Natural killer cell (primary cell): Measurements from ENCODE around the gene RAB44. TPM values are rescaled to one million over a fixed set of nuclear protein-coding genes. Genes with fewer than 3 reads are reported as not detected.

Experiments used
- ATAC-seq, 3 donors: fragments of 150-1000 bp in 2 of 3; fragments of 200-7000 bp in 1 of 3; cut with Tn5 transposase; 1 replicate in 1 of 3; 2 replicates in 2 of 3; pipeline ENCODE4 v1.10.0; 2021; ENCODE audit warnings: mild to moderate bottlenecking in 2 of 3, moderate library complexity in 2 of 3
- DNase-seq, 2 donors: peaks; one replicate each; pipeline versions ENCODE4 v3.0.0 to v3.0.0-alpha.2; 2013 to 2021; ENCODE audit warnings: mixed read lengths in 1 of 2
- H3K27ac ChIP-seq: one replicate; pipeline ENCODE4 v1.5.1; 2013; ENCODE audit warnings: mild to moderate bottlenecking, low read length
- H3K27me3 ChIP-seq: one replicate; pipeline ENCODE4 v1.6.1; 2013; ENCODE audit warnings: low read length; ENCODE audit not compliant: control insufficient read depth, insufficient read depth
- H3K36me3 ChIP-seq: one replicate; pipeline ENCODE4 v1.6.1; 2013; ENCODE audit warnings: low read length; ENCODE audit not compliant: control insufficient read depth, insufficient read depth
- H3K4me1 ChIP-seq: one replicate; pipeline ENCODE4 v1.6.1; 2013; ENCODE audit warnings: low read length; ENCODE audit not compliant: control insufficient read depth, insufficient read depth
- H3K4me3 ChIP-seq: one replicate; pipeline ENCODE4 v1.5.1; 2013; ENCODE audit warnings: low read length
- H3K9me3 ChIP-seq: one replicate; pipeline ENCODE4 v1.6.1; 2013; ENCODE audit warnings: low read length; ENCODE audit not compliant: control insufficient read depth, insufficient read depth
- H3K27ac Mint-ChIP-seq, 2 donors: one replicate each; pipeline ENCODE4 v1.8.0; 2022; ENCODE audit warnings: mild to moderate bottlenecking in 2 of 2, mixed read lengths in 2 of 2, moderate library complexity in 1 of 2
- H3K27me3 Mint-ChIP-seq, 2 donors: one replicate each; pipeline ENCODE4 v1.8.0; 2022; ENCODE audit warnings: low read depth in 2 of 2, mixed read lengths in 2 of 2
- H3K36me3 Mint-ChIP-seq: one replicate; pipeline ENCODE4 v1.8.0; 2022; ENCODE audit warnings: mixed read lengths
- H3K4me1 Mint-ChIP-seq, 2 donors: one replicate each; pipeline ENCODE4 v1.8.0; 2022; ENCODE audit warnings: mixed read lengths in 2 of 2
- H3K4me3 Mint-ChIP-seq: one replicate; pipeline ENCODE4 v1.8.0; 2022; ENCODE audit warnings: mild to moderate bottlenecking, moderate library complexity, mixed read lengths
- H3K9me3 Mint-ChIP-seq, 2 donors: one replicate each; pipeline ENCODE4 v1.8.0; 2022; ENCODE audit warnings: mixed read lengths in 2 of 2
- CTCF ChIP-seq: fragments of 200-600 bp; IDR thresholded peaks from one replicate; pipeline ENCODE4 v1.8.0; 2022; ENCODE audit warnings: antibody characterized with exemption
- WGBS: methylation state at CpG from one replicate; pipeline ENCODE4 v1.1.7; 2013; ENCODE audit warnings: missing lambda C conversion rate; ENCODE audit not compliant: insufficient coverage; 5-methylcytosine and 5-hydroxymethylcytosine counted together
- intact Hi-C: fragments of 100-400 bp; cut with micrococcal nuclease; formaldehyde crosslinking; loops from one replicate; pipeline ENCODE4 v1.14.2; 2022
- total RNA-seq, 4 donors: library from RNA; stranded (reverse); fragments of 120-200 nt in 1 of 4; gene quantifications; one replicate each; pipeline versions ENCODE4 v1.2.3 to v1.2.4, GENCODE V29; 2013 to 2022

RAB44 gene
- total RNA-seq, 3 donors from 2014 or later (not counting 1 experiment from before 2014, with no cell fraction given), result 0.09 to 12.9 (median 0.70) TPM

GRCh38 chr6:36717871-36718540, 20.4 kb downstream of the RAB44 start:
- no peak overlapping the region for H3K4me3 Mint-ChIP-seq
- H3K9me3 ChIP-seq, result no peaks in the 10 kb centered on the region
- DNase-seq, result no peak
- WGBS, result 87% methylated on average over 9 of the region's 12 CpGs
- ATAC-seq, result no peak
- no peaks in the 10 kb centered on the region for H3K36me3 Mint-ChIP-seq
- peaks cover 7% of the 10 kb centered on the region for H3K4me1 ChIP-seq
- no peak overlapping the region for H3K27ac ChIP-seq
- H3K4me3 ChIP-seq, result no peak overlapping the region
- H3K4me1 Mint-ChIP-seq, result no peaks in the 10 kb centered on the region
- H3K27ac Mint-ChIP-seq, result no peak overlapping the region
- TF ChIP-seq CTCF, result no peak
- H3K36me3 ChIP-seq, result no peaks in the 10 kb centered on the region
- no peaks in the 10 kb centered on the region for H3K9me3 Mint-ChIP-seq
- intact Hi-C loops, result no loop called here
- H3K27me3 ChIP-seq, result no peaks in the 10 kb centered on the region
- H3K27me3 Mint-ChIP-seq, result peaks cover 0 to 2% of the 10 kb centered on the region in 2 donors

GRCh38 chr6:36718560-36718959, 20.9 kb downstream of the RAB44 start:
- no peak overlapping the region for H3K4me3 ChIP-seq
- intact Hi-C loops, result no loop called here
- DNase-seq (no peak), ATAC-seq (no peak)
- no peak for TF ChIP-seq CTCF
- Mint-ChIP-seq H3K27ac (no peak overlapping the region), H3K9me3 (no peaks in the 10 kb centered on the region), H3K4me3 (no peak overlapping the region), H3K4me1 (no peaks in the 10 kb centered on the region), H3K36me3 (no peaks in the 10 kb centered on the region), H3K27me3 (no peaks in the 10 kb centered on the region)
- no peaks in the 10 kb centered on the region for H3K27me3 ChIP-seq
- H3K9me3 ChIP-seq, result no peaks in the 10 kb centered on the region
- H3K4me1 ChIP-seq, result peaks cover 7% of the 10 kb centered on the region
- no peaks in the 10 kb centered on the region for H3K36me3 ChIP-seq
- 83% methylated on average over 4 of the region's 5 CpGs for WGBS
- no peak overlapping the region for H3K27ac ChIP-seq

- Mint-ChIP-seq H3K9me3 (no peaks in the 10 kb centered on the region), H3K4me3 (no peak overlapping the region), H3K4me1 (no peaks in the 10 kb centered on the region), H3K36me3 (no peaks in the 10 kb centered on the region), H3K27me3 (no peaks in the 10 kb centered on the region), H3K27ac (no peak overlapping the region)
- Histone ChIP-seq H3K9me3 (no peaks in the 10 kb centered on the region), H3K4me3 (no peak overlapping the region), H3K27me3 (no peaks in the 10 kb centered on the region), H3K27ac (no peak overlapping the region), H3K4me1 (peaks cover 7% of the 10 kb centered on the region), H3K36me3 (no peaks in the 10 kb centered on the region)
- no peak for ATAC-seq
- intact Hi-C loops, result no loop called here
- TF ChIP-seq CTCF, result no peak
- DNase-seq, result no peak
- 91% methylated on average over 7 of the region's 7 CpGs for WGBS
These were observed 21.5 kb downstream of the RAB44 start for GRCh38 chr6:36719126-36719525.
